Adrenal gland (tissue), 12 donors: Measurements from ENCODE around the gene PPM1D. TPM values are rescaled to one million over a fixed set of nuclear protein-coding genes. Genes with fewer than 3 reads are reported as not detected.
A peak's percentile ranks its signal among the peaks of the same experiment; 100 is the strongest.

Source experiments
- DNase-seq, 7 donors: peaks; one replicate each; pipeline ENCODE4 v3.0.0-alpha.2; 2019 to 2020
- H3K27ac ChIP-seq, 5 donors: fragments of 200-600 bp; sonication (generic) in 4 of 5; 1 replicate in 3 of 5; 2 replicates in 2 of 5; pipeline versions ENCODE4 v1.5.1 to v1.8.0; 2016 to 2020; ENCODE audit warnings: mild to moderate bottlenecking in 1 of 5
- H3K27me3 ChIP-seq: fragments of 200-600 bp; 2 replicates; pipeline ENCODE4 v1.8.0; 2021
- H3K36me3 ChIP-seq, 2 donors: fragments of 200-600 bp; replicated peaks in 1 of 2; 1 replicate in 1 of 2; 2 replicates in 1 of 2; pipeline versions ENCODE4 v1.5.1 to v1.8.0; 2018 to 2022
- H3K4me1 ChIP-seq, 2 donors: fragments of 200-600 bp; replicated peaks in 1 of 2; 1 replicate in 1 of 2; 2 replicates in 1 of 2; pipeline versions ENCODE4 v1.5.1 to v1.8.0; 2018 to 2021
- H3K4me3 ChIP-seq, 4 donors: fragments of 200-600 bp; sonication (generic) in 3 of 4; one replicate each; pipeline ENCODE4 v1.5.1; 2016 to 2018
- H3K9me3 ChIP-seq, 3 donors: fragments of 200-600 bp; sonication (generic) in 1 of 3; replicated peaks in 1 of 3; 1 replicate in 2 of 3; 2 replicates in 1 of 3; pipeline versions ENCODE4 v1.5.1 to v1.8.0; 2016 to 2021
- POLR2A ChIP-seq, 2 donors: fragments of 450-650 bp; IDR thresholded peaks; one replicate each; pipeline ENCODE4 v1.6.1; 2017; ENCODE audit warnings: antibody characterized with exemption in 2 of 2, mild to moderate bottlenecking in 2 of 2, moderate library complexity in 1 of 2
- WGBS, 4 donors: extraction: QIAGEN DNeasy Blood & Tissue Kit in 2 of 4; methylation state at CpG; one replicate each; pipeline versions ENCODE4 v1.1.5 to v1.1.7; 2013 to 2017; 5-methylcytosine and 5-hydroxymethylcytosine counted together
- intact Hi-C, 2 donors: fragments of 100-400 bp; cut with DNase I; formaldehyde crosslinking; loops; one replicate each; pipeline versions ENCODE4 v1.14.1 to v1.15.0; 2022 to 2023
- polyA plus RNA-seq, 3 donors: library from polyadenylated mRNA; stranded (reverse); fragments of 200-250 nt in 2 of 3; fragments of 350-450 nt in 1 of 3; fragmentation: Illumina TruSeq in 1 of 3; extraction: RNeasy Lipid Tissue Mini Kit (QIAGEN cat#74804) in 1 of 3; gene quantifications; one replicate each; pipeline ENCODE4 v1.2.3, GENCODE V29; 2013 to 2014
- total RNA-seq, 9 donors: library from RNA; depleted of rRNA in 4 of 9; stranded (reverse); fragments of >200 nt in 4 of 9; fragments of 120-200 nt in 1 of 9; fragmentation: NEBNext Ultra II Directional in 1 of 9; extraction: Animal tissue kit (Norgen Biotek cat#: 25700) in 1 of 9; gene quantifications; one replicate each; pipeline versions ENCODE4 v1.1.0 to v1.2.4, GENCODE V29; 2013 to 2023
- TF ChIP-seq, protein P1 (sequence below), 6 experiments: fragments of 450-650 bp in 4 of 6; fragments of 200-600 bp in 2 of 6; sonication (generic) in 1 of 6; IDR thresholded peaks; 1 replicate in 5 of 6; 2 replicates in 1 of 6; pipeline versions ENCODE4 v1.5.1 to v1.8.0; 2016 to 2021; ENCODE audit warnings: antibody characterized with exemption in 6 of 6, mild to moderate bottlenecking in 2 of 6, moderate library complexity in 1 of 6
- donor health status: healthy with polysubstance abuse.
- donor health status: Bipolar disorder and iron deficiency.
- donor health status: DM: yes; HTN: yes; CAD: no.
- donor health status: DM: no; HTN: no; CAD: no.
- donor health status: DM: no; HTN: no; CAD: no.
- donor health status: DM: yes; HTN: yes; CAD: no.

PPM1D gene
- total and polyA plus RNA-seq, 12 donors, result 3.4 to 16.3 (median 8.8) TPM

GRCh38 chr17:60627124-60627523, 27.1 kb downstream of the PPM1D start:
- Histone ChIP-seq H3K36me3 (no peaks in the 10 kb centered on the region), H3K27me3 (no peaks in the 10 kb centered on the region), H3K9me3 (peaks cover 0 to 3% (median 0%) of the 10 kb centered on the region in 3 donors), H3K27ac (no peak overlapping the region), H3K4me1 (peaks cover 0 to 29% of the 10 kb centered on the region in 2 donors), H3K4me3 (no peak overlapping the region)
- TF ChIP-seq, protein P1, sequence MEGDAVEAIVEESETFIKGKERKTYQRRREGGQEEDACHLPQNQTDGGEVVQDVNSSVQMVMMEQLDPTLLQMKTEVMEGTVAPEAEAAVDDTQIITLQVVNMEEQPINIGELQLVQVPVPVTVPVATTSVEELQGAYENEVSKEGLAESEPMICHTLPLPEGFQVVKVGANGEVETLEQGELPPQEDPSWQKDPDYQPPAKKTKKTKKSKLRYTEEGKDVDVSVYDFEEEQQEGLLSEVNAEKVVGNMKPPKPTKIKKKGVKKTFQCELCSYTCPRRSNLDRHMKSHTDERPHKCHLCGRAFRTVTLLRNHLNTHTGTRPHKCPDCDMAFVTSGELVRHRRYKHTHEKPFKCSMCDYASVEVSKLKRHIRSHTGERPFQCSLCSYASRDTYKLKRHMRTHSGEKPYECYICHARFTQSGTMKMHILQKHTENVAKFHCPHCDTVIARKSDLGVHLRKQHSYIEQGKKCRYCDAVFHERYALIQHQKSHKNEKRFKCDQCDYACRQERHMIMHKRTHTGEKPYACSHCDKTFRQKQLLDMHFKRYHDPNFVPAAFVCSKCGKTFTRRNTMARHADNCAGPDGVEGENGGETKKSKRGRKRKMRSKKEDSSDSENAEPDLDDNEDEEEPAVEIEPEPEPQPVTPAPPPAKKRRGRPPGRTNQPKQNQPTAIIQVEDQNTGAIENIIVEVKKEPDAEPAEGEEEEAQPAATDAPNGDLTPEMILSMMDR (IDR thresholded peaks at IDR 0.05), result no peak
- TF ChIP-seq POLR2A (IDR thresholded peaks at IDR 0.05), result no peak
- 84 to 98% (median 86%) methylated on average over 2 of the region's 2 CpGs for WGBS, 4 donors
- intact Hi-C loops, result no loop called here
- no peak for DNase-seq

DNA sequence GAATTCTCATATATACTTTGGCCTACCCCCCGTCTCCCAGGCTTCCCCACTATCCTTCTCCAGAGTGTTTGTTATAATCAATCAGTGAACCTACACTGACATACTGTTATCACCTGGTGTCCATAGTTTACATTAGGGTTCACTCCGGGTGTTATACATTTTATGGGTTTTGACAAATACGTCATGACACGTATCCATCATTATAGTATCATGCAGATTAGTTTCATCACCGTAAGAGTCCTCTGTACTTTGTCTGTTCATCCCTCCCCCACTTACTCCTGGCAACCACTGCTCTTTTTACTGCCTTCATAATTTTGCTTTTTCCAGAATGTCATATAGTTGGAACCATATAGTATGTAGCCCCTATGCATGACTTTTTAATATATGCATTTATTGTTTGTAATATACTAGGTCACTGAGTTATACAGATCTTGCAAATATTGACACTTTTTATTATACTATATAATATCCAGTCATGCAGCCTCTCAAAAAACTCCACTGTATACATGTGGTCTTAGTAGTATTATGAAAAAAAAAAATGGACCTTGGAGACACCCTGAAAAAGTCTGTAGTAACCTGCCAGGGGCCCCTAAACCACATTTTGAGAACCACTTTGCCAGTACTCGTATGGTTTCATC, 28.4 kb downstream of the PPM1D start:
- no peak for TF ChIP-seq POLR2A (IDR thresholded peaks at IDR 0.05)
- TF ChIP-seq, protein P1 (IDR thresholded peaks at IDR 0.05), result no peak
- Histone ChIP-seq H3K36me3 (no peaks in the 10 kb centered on the region), H3K9me3 (peaks cover 0 to 3% (median 0%) of the 10 kb centered on the region in 3 donors), H3K27ac (no peak overlapping the region), H3K4me1 (peaks cover 0 to 24% of the 10 kb centered on the region in 2 donors), H3K27me3 (no peaks in the 10 kb centered on the region), H3K4me3 (no peak overlapping the region)
- intact Hi-C loops, result no loop called here
- 93 to 96% (median 94%) methylated on average over 6 of the region's 6 CpGs for WGBS, 4 donors
- DNase-seq, result no peak

GRCh38 chr17:60629120-60629519, 29.1 kb downstream of the PPM1D start:
- peaks cover 0 to 19% of the 10 kb centered on the region in 2 donors for H3K4me1 ChIP-seq
- intact Hi-C loops, result no loop called here

GRCh38 chr17:60630352-60630751, 30.4 kb downstream of the PPM1D start:
- no peaks in the 10 kb centered on the region for H3K9me3 ChIP-seq
- intact Hi-C loops, result loop anchor here in 1 of 2 donors (10.0 kb wide), 1 partner anchor 56 kb away; no protein-coding TSS in a partner anchor
- DNase-seq, result peak in 3 of 7 donors; percentile 40 to 42 (median 42)
- H3K27me3 ChIP-seq, result no peaks in the 10 kb centered on the region
- peaks cover 0 to 19% of the 10 kb centered on the region in 2 donors for H3K4me1 ChIP-seq
- peaks cover 0 to 17% of the 10 kb centered on the region in 2 donors for H3K36me3 ChIP-seq
- no peak overlapping the region for H3K4me3 ChIP-seq
- WGBS, 4 donors, result 49 to 71% (median 67%) methylated on average over 5 of the region's 5 CpGs
- TF ChIP-seq, protein P1 (IDR thresholded peaks at IDR 0.05), result no peak
- TF ChIP-seq POLR2A (IDR thresholded peaks at IDR 0.05), result no peak
- H3K27ac ChIP-seq, result peak overlapping the region in 2 of 5 donors; percentile 44 to 47

More at GRCh38 chr17:60629120-60629519, 29.1 kb downstream of the PPM1D start:
- H3K4me3 ChIP-seq, result no peak overlapping the region
- no peak for DNase-seq
- WGBS, 4 donors, result 83 to 86% (median 85%) methylated on average over 2 of the region's 2 CpGs
- H3K27ac ChIP-seq, result no peak overlapping the region
- peaks cover 0 to 4% of the 10 kb centered on the region in 2 donors for H3K36me3 ChIP-seq
- no peaks in the 10 kb centered on the region for H3K27me3 ChIP-seq
- TF ChIP-seq POLR2A (IDR thresholded peaks at IDR 0.05), result no peak
- TF ChIP-seq, protein P1 (IDR thresholded peaks at IDR 0.05), result no peak
- H3K9me3 ChIP-seq, result no peaks in the 10 kb centered on the region
